ENCODE measurements around the gene MOB3A. TPM values are rescaled to one million over a fixed set of nuclear protein-coding genes. Genes with fewer than 3 reads are reported as not detected.
A peak's percentile ranks its signal among the peaks of the same experiment; 100 is the strongest.

MOB3A gene
- total RNA-seq, 2 donors from 2014 or later, result 20.9 to 21.8 TPM

DNA sequence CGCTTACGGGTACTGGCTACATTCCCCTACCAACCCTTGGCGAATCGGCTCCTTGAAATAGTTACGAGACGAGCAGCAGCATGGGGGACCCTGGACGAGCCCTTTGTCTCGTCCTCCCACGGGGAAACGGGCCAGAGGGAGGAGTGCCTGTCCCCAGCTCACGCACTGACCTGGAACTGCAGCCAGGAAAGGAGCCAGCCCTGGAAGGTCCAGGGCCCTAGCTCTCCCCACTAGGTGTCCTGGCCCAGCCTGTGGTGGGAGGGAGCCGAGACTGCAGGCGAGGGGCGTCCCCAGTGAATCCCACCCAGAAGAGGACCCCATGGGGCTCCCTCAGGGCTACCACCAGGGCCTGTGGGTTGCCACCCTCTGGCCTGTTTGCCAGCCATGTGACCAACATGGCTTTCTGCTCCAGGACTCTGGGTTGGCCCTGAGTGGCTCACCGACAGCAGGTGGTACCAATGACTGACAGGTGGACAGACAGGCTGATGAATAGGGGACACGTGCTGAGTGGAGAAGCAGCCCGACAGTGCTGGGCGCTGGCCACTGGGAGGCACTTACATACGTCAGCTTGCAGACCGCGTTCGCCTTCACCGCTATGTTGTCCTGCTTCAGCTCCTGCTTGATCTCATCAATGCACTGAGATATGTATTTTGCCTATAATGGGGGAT is 42.1 kb upstream of the MOB3A start:
- H3K27me3 Mint-ChIP-seq (ENCODE audit: insufficient read depth), result no peaks in the 10 kb centered on the region
- no peaks in the 10 kb centered on the region for H3K9me3 Mint-ChIP-seq
- Histone ChIP-seq H3K9me3 (ENCODE audit: control insufficient read depth, low read length) (no peaks in the 10 kb centered on the region), H3K4me3 (ENCODE audit: low read length) (no peak overlapping the region), H3K27ac (ENCODE audit: low read depth, low read length) (peak overlapping the region; percentile 8), H3K9ac (ENCODE audit: extremely low read depth, low read length, poor library complexity, severe bottlenecking) (no peak overlapping the region), H3K36me3 (ENCODE audit: control insufficient read depth, insufficient read depth, low read length) (peaks cover 49% of the 10 kb centered on the region), H3K27me3 (ENCODE audit: control insufficient read depth, insufficient read depth, low read length, poor library complexity, severe bottlenecking) (no peaks in the 10 kb centered on the region), H3K4me1 (ENCODE audit: control insufficient read depth, insufficient read depth, low read length) (no peaks in the 10 kb centered on the region)
- WGBS, 2 experiments (ENCODE audit: insufficient coverage in 1 of 2, insufficient read length in 1 of 2), result 91 to 93% methylated on average over 19 to 23 of the region's 23 CpGs
- H3K27ac Mint-ChIP-seq, result peak overlapping the region; percentile 37
- H3K4me1 Mint-ChIP-seq, result no peaks in the 10 kb centered on the region
- TF ChIP-seq, protein P1, sequence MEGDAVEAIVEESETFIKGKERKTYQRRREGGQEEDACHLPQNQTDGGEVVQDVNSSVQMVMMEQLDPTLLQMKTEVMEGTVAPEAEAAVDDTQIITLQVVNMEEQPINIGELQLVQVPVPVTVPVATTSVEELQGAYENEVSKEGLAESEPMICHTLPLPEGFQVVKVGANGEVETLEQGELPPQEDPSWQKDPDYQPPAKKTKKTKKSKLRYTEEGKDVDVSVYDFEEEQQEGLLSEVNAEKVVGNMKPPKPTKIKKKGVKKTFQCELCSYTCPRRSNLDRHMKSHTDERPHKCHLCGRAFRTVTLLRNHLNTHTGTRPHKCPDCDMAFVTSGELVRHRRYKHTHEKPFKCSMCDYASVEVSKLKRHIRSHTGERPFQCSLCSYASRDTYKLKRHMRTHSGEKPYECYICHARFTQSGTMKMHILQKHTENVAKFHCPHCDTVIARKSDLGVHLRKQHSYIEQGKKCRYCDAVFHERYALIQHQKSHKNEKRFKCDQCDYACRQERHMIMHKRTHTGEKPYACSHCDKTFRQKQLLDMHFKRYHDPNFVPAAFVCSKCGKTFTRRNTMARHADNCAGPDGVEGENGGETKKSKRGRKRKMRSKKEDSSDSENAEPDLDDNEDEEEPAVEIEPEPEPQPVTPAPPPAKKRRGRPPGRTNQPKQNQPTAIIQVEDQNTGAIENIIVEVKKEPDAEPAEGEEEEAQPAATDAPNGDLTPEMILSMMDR (conservative IDR thresholded peaks at IDR 0.05), result no peak
- DNase-seq, result no peak
- H3K4me3 Mint-ChIP-seq, result no peak overlapping the region
- peaks cover 44% of the 10 kb centered on the region for H3K36me3 Mint-ChIP-seq (ENCODE audit: low read depth)

DNA sequence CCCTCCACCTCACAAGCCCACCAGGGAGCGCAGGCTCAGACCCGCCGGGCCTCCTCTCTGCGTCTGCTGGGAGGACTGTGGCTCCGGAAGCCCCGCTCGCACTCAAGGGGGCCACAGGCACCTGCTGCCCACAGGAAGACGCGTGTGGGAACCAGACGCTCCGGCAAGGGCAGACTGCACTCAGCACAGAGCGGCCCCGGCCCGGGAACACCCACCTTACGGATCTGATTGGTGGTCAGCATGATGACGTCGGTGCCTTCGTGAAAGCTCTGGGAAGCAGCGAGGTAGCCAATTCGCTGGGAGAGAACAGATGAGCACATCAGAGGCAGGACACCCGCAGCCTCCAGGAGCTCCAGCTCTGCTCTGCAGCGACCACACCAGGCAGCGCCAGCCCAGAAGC is 40.7 kb upstream of the MOB3A start:
- Histone ChIP-seq H3K4me3 (ENCODE audit: low read length) (no peak overlapping the region), H3K9ac (ENCODE audit: extremely low read depth, low read length, poor library complexity, severe bottlenecking) (no peak overlapping the region), H3K27me3 (ENCODE audit: control insufficient read depth, insufficient read depth, low read length, poor library complexity, severe bottlenecking) (no peaks in the 10 kb centered on the region), H3K36me3 (ENCODE audit: control insufficient read depth, insufficient read depth, low read length) (peaks cover 63% of the 10 kb centered on the region), H3K9me3 (ENCODE audit: control insufficient read depth, low read length) (no peaks in the 10 kb centered on the region), H3K4me1 (ENCODE audit: control insufficient read depth, insufficient read depth, low read length) (no peaks in the 10 kb centered on the region), H3K27ac (ENCODE audit: low read depth, low read length) (no peak overlapping the region)
- DNase-seq, result peak; percentile 72
- Mint-ChIP-seq H3K36me3 (ENCODE audit: low read depth) (peaks cover 55% of the 10 kb centered on the region), H3K9me3 (no peaks in the 10 kb centered on the region), H3K27me3 (ENCODE audit: insufficient read depth) (no peaks in the 10 kb centered on the region), H3K4me1 (no peaks in the 10 kb centered on the region), H3K4me3 (no peak overlapping the region), H3K27ac (no peak overlapping the region)
- TF ChIP-seq, protein P1 (conservative IDR thresholded peaks at IDR 0.05), result no peak
- WGBS, 2 experiments (ENCODE audit: insufficient coverage in 1 of 2, insufficient read length in 1 of 2), result 96 to 97% methylated on average over 15 to 23 of the region's 23 CpGs

DNA sequence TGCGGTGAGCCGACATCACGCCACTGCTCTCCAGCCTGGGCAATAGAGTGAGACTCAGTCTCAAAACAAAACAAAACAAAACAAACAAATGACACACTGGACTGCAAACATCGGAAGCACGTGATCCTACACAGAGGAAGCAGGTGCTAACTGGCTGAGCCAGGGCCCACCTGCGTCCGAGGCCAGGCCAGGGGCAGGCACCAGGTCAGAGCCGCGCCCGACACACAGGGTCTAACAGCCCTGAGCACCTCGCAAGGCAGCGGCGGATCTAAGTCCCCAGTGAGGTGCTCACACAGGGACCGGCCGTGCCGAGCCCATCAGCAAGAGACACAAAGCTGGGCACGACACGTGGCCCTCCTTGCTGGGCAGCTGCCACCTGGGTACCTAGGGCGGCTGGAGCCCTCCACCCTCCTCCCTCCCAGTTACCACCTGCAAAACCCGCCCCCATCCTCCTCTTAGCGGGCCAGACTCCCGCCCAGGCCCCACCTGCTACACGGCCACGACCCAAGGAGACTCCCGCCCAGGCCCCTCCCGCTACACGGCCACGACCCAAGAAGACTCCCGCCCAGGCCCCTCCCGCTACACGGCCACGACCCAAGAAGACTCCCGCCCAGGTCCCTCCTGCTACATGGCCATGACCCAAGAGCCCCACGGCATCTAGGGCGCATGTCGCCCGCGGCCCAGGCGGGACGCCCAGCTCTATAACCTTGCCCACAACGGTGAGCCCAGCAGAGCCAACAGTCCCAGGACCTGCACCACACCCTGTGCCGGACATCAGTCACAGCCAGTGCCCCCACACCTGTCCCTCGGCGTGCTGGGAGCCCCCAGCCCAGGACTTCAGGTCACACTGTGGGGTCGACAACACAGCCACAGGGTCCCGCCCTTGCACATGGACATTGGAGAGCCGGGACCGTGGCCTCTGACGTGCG is 39.6 kb upstream of the MOB3A start:
- Histone ChIP-seq H3K9me3 (ENCODE audit: control insufficient read depth, low read length) (no peaks in the 10 kb centered on the region), H3K9ac (ENCODE audit: extremely low read depth, low read length, poor library complexity, severe bottlenecking) (no peak overlapping the region), H3K4me3 (ENCODE audit: low read length) (no peak overlapping the region), H3K27ac (ENCODE audit: low read depth, low read length) (no peak overlapping the region), H3K4me1 (ENCODE audit: control insufficient read depth, insufficient read depth, low read length) (no peaks in the 10 kb centered on the region), H3K36me3 (ENCODE audit: control insufficient read depth, insufficient read depth, low read length) (peaks cover 63% of the 10 kb centered on the region), H3K27me3 (ENCODE audit: control insufficient read depth, insufficient read depth, low read length, poor library complexity, severe bottlenecking) (no peaks in the 10 kb centered on the region)
- Mint-ChIP-seq H3K9me3 (no peaks in the 10 kb centered on the region), H3K4me1 (no peaks in the 10 kb centered on the region), H3K27ac (no peak overlapping the region), H3K27me3 (ENCODE audit: insufficient read depth) (no peaks in the 10 kb centered on the region), H3K4me3 (no peak overlapping the region), H3K36me3 (ENCODE audit: low read depth) (peaks cover 55% of the 10 kb centered on the region)
- TF ChIP-seq, protein P1 (conservative IDR thresholded peaks at IDR 0.05), result no peak
- DNase-seq, result no peak
- 98 to 99% methylated on average over 30 to 50 of the region's 50 CpGs for WGBS, 2 experiments (ENCODE audit: insufficient coverage in 1 of 2, insufficient read length in 1 of 2)
